GM20000 (cell line): ENCODE results near the gene DACH1.

Experiments used
- DNase-seq: peaks from one replicate; pipeline ENCODE4 v3.0.0; 2012; ENCODE audit warnings: low spot score
- TF ChIP-seq, protein P1 (sequence below): IDR thresholded peaks from 2 replicates; pipeline ENCODE4 v1.5.1; 2012; ENCODE audit warnings: mild to moderate bottlenecking, control low read depth; ENCODE audit errors: extremely low read depth, missing control alignments

DACH1 gene

DNA sequence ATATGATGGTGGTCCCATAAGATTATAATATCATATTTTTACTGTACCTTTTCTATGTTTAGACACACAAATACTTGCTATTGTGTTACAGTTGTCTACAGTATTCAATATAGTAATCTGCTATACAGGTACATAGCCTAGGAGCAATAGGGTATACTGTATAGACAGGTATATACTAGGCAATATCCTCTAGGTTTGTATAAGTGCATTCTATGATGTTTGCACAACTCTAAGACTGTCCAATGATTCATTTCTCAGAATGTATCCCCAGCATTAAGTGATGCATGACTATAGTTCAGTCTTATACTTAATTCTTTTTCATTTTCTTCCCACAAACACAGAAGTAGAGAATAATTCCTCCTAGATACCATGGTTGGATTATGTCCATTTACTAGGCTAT lies 383.3 kb downstream of the DACH1 start:
- TF ChIP-seq, protein P1, sequence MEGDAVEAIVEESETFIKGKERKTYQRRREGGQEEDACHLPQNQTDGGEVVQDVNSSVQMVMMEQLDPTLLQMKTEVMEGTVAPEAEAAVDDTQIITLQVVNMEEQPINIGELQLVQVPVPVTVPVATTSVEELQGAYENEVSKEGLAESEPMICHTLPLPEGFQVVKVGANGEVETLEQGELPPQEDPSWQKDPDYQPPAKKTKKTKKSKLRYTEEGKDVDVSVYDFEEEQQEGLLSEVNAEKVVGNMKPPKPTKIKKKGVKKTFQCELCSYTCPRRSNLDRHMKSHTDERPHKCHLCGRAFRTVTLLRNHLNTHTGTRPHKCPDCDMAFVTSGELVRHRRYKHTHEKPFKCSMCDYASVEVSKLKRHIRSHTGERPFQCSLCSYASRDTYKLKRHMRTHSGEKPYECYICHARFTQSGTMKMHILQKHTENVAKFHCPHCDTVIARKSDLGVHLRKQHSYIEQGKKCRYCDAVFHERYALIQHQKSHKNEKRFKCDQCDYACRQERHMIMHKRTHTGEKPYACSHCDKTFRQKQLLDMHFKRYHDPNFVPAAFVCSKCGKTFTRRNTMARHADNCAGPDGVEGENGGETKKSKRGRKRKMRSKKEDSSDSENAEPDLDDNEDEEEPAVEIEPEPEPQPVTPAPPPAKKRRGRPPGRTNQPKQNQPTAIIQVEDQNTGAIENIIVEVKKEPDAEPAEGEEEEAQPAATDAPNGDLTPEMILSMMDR: no peak
- DNase-seq: no peak

DNA sequence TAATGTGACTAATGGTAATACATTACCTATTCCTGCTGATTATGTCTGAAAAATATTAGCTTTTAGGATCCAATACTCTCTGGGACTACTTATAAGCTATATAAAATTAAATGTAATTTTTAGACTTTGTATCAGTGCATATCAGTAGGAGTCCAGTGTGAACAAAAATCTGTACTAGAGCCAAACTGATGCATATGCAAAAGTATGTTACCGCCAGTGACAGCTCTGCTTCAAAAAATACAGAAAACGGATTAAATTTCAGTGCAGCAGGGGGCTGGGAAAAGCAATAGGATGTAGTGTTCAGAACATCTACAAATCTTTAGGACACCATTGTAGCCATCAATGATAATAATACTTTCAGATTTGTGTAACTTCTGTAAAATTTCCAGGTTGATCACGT lies 385.5 kb downstream of the DACH1 start:
- DNase-seq: no peak
- TF ChIP-seq, protein P1: no peak

DNA sequence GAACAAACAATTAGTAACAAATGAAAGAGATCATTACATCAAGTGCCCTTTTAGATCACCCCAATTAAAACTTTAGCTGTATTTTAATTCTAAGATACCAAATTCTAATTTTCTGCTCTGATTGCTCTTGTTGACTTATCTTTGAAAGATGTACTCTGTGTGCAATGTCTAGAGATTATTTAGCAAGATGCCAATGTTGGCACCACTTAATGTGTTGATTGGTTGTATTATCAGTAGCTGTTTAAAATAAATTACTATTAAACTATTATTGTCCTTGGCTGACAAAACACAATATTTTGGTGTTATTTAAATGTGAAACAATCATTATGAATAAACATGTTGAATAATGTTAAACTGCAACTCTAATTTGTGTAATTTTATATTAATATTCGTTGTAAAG lies 386.0 kb downstream of the DACH1 start:
- TF ChIP-seq, protein P1: no peak
- no peak for DNase-seq

DNA sequence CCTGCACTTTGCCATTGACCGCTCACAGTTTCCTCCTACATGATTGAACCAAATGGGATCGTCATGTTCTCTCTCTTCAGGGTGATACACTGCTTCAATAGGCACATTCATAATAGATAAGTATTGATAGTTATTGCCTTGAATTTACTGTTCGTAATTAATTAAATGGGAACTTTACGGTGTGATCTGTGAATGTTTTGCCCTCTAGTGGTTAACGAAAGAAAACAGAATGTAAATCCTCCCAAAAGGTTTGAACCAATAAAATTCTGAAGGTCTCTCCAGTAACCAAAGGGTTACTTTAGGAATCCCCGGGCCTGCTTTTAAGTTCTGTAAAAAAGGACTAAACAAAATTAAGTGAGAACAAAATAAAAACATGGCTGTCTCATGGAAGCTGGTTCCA lies 389.3 kb downstream of the DACH1 start:
- TF ChIP-seq, protein P1: no peak
- no peak for DNase-seq

DNA sequence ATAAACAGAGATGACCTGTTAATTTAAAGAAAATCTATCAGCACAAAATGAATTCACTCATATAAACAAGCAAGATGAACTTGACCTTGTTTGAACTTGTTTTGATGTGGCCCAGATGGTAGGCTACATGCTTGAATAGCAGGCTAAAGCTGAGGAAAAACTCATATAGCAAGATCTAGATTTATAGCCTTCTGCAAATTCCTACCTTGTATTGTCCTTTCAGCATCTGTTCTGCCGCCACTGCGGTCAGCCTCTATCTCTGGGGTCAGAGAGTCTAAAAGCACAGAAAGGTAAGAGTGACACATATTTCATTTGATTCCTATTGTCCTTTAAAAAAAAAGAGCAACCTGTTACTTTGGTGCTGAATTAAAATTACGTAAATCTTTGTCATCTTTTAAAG lies 392.1 kb downstream of the DACH1 start:
- TF ChIP-seq, protein P1: no peak
- DNase-seq: no peak

DNA sequence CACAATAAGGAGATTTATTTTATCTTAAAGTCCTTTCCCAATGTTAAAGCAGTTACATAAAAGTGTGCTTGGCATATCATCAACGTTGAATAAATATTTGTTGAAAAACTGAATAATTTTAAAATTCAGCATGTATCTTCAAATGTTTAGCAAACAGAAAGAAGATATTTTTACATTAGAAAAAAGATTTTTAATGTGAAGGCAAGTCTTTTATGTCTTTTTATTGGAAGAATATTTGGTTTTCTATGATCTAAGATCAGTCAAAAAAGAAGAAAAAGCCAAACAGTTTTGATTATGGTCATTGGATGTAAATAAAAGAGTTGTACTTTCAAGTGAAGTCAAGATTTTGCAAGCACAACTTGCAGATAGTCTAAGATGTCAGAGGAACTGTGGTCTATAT lies 397.4 kb downstream of the DACH1 start:
- DNase-seq: no peak
- TF ChIP-seq, protein P1: no peak

DNA sequence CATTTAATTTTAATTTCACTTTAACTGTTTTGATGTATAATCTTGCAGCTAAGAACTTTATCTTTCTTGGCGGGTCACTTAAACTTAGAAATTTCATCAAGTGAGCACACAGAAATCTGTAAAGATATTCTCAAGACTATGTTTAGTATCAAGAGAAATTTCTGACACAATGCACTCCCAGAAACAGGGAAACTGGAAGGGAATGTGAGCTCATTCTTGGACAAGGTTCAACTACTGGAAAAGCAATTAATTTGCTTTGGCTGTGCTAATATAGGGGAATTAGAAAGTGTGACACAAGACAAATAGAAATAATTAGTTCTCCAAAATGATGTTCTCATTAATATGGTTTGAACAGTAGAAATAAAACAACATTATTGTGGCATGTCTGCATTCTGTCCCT lies 402.3 kb downstream of the DACH1 start:
- TF ChIP-seq, protein P1: no peak
- no peak for DNase-seq

DNA sequence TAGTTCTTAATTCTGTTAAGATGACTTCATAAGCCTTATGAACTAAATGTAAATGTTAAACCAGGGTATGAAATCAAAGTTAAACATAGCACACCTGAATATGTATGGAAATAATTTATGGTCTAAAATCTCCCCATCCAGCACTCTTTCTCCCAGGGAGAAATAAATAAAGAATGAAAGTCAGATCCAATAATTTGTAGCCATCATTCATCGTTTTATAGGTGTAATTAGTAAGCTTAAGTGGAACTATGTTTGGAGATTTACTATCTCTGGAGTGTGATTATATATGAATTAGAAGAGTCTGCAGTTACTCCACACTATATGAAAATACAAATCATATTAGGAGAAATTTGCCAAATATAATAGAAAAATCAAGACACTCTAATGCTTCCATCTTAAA lies 405.1 kb downstream of the DACH1 start:
- TF ChIP-seq, protein P1: no peak
- no peak for DNase-seq
